HT1080 (cell line): ENCODE data around the gene SLC31A2. TPM values are rescaled to one million over a fixed set of nuclear protein-coding genes. Genes with fewer than 3 reads are reported as not detected.
A peak's percentile ranks its signal among the peaks of the same experiment; 100 is the strongest.

ENCODE experiments used
- DNase-seq: peaks from one replicate; pipeline ENCODE4 v3.0.0-alpha.2; 2015; ENCODE audit warnings: low read depth
- total RNA-seq: library from RNA; depleted of rRNA; stranded (reverse); fragments of >200 nt; shearing (Covaris generic); gene quantifications from 2 replicates; pipeline ENCODE4 v1.2.3, GENCODE V29; 2014; rRNA removed

The SLC31A2 gene
- total RNA-seq, 1 experiment from 2014 or later, result 8.3 TPM

GRCh38 chr9:113184539-113184938 lies 33.7 kb downstream of the SLC31A2 start:
- DNase-seq, result peak; percentile 37

GRCh38 chr9:113185271-113185670 lies 34.5 kb downstream of the SLC31A2 start:
- DNase-seq, result no peak

GRCh38 chr9:113186137-113186755 lies 35.4 kb downstream of the SLC31A2 start:
- DNase-seq, result no peak

- DNase-seq, result peak; percentile 94
Measured at GRCh38 chr9:113187929-113188595, 37.3 kb downstream of the SLC31A2 start.

GRCh38 chr9:113192455-113192854 lies 41.6 kb downstream of the SLC31A2 start:
- no peak for DNase-seq

GRCh38 chr9:113199683-113200329 lies 49.0 kb downstream of the SLC31A2 start:
- DNase-seq, result no peak

- DNase-seq, result no peak
Measured at GRCh38 chr9:113205432-113205831, 54.6 kb downstream of the SLC31A2 start.

- DNase-seq, result no peak
Measured at GRCh38 chr9:113205861-113206260, 55.1 kb downstream of the SLC31A2 start.

- DNase-seq, result no peak
Measured at GRCh38 chr9:113210815-113211214, 60.0 kb downstream of the SLC31A2 start.

Other genes starting within 250 kb of the SLC31A2 start
- gene ZNF883, start 138.8 kb upstream of the SLC31A2 start, total RNA-seq, result 4.7 and 5.7 TPM in 2 replicates
- gene ZFP37, start 94.3 kb upstream of the SLC31A2 start, total RNA-seq, result 0.94 and 1.2 TPM in 2 replicates
- 21.8 and 22.0 TPM in 2 replicates for gene FKBP15, start 70.3 kb downstream of the SLC31A2 start, total RNA-seq
- 11.7 and 14.0 TPM in 2 replicates for gene SLC31A1, start 70.5 kb downstream of the SLC31A2 start, total RNA-seq
- 54.7 and 57.7 TPM in 2 replicates for gene CDC26, start 124.6 kb downstream of the SLC31A2 start, total RNA-seq
- gene PRPF4, start 124.7 kb downstream of the SLC31A2 start, total RNA-seq, result 98.4 and 101 TPM in 2 replicates
- not detected in 2 replicates for gene RNF183, start 152.4 kb downstream of the SLC31A2 start, total RNA-seq
- 0.43 TPM in 1 of 2 replicates, not detected in the other for gene WDR31, start 189.3 kb downstream of the SLC31A2 start, total RNA-seq
- gene BSPRY, start 198.5 kb downstream of the SLC31A2 start, total RNA-seq, result not detected in 2 replicates
- gene HDHD3, start 226.0 kb downstream of the SLC31A2 start, total RNA-seq, result 8.9 and 9.1 TPM in 2 replicates